ENCODE measurements around the gene CCDC158. TPM values are rescaled to one million over a fixed set of nuclear protein-coding genes. Genes with fewer than 3 reads are reported as not detected.

Gene CCDC158
- total RNA-seq, result 6.7 and 6.9 TPM in 2 replicates

DNA sequence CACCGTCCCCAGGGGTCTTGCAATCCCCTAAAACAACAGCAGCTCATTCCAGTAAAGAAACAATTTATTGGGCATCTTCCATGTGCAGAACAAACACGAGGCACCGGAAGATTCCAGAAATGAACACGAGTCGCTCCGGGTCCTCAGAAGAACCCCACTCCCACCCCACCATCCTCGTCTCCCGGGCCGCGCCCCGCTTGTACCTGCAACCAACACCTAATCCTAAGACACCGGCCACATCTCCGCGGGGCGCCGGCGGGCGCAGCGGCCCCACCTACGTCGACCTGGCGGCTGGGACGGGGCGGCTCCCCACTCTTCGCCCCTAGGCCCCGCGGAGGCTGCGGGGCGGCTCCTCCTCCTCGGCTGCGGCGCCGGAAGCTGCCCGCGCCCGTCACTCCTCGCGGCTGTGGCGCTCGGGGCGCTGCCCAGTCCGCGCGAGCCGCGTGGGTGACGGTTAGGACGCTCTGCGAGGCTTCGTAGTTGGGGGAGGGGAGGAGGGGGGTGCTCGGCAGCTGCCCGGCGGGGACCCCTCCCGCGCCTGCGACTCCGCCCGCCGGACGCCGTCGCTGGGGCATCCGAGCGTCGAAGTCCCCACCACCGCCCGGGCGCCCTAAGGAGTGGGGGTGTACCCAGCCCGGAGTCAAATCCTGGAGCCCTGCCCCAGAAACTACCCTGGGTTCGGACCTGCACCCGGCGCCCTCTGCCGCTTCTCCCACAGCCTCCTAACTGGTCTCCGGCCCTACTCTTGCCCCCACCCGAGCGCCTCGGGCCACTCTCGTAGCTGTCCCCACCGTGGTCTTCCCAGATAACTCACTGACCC lies at the start of gene CCDC158:
CCDC158 (minus strand) TSS at position 380 of the 820 bp plus-strand sequence. CDS start 17,934 bp downstream, outside the sequence.

DNA sequence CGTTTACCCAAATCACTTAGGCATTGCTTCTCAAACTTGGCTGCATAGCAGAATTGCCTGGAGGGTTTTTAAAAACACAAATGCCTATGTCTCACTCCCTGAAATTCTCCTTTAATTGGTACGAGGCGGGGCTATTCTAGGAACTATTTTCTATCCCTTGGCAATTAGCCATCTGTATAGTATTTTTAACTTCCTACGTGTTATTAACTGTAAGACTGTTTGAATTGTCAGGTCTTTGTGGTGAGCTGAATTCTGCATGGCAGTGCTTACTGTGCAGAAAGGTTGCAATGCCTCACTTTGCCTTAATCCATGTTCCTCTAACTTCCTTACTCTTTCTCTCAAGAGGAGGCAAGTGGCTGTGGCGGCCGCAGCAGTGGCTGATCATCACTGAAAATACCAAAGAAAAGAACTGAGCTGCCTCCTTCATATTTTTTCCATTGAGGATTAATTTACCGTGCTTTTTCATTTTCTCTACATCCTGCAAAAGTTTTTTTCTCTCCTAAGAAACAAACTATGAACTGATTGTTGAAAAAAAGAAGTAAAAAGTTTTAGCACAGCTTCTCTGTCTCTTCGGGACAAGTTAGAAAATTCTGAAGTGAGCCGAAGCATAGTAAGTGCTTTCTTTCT lies 14.1 kb upstream of the CCDC158 start, which contains the start of gene SHROOM3:
SHROOM3 (plus strand) TSS at position 329 of the 627 bp plus-strand sequence. CDS start 824 bp downstream, outside the sequence.

DNA sequence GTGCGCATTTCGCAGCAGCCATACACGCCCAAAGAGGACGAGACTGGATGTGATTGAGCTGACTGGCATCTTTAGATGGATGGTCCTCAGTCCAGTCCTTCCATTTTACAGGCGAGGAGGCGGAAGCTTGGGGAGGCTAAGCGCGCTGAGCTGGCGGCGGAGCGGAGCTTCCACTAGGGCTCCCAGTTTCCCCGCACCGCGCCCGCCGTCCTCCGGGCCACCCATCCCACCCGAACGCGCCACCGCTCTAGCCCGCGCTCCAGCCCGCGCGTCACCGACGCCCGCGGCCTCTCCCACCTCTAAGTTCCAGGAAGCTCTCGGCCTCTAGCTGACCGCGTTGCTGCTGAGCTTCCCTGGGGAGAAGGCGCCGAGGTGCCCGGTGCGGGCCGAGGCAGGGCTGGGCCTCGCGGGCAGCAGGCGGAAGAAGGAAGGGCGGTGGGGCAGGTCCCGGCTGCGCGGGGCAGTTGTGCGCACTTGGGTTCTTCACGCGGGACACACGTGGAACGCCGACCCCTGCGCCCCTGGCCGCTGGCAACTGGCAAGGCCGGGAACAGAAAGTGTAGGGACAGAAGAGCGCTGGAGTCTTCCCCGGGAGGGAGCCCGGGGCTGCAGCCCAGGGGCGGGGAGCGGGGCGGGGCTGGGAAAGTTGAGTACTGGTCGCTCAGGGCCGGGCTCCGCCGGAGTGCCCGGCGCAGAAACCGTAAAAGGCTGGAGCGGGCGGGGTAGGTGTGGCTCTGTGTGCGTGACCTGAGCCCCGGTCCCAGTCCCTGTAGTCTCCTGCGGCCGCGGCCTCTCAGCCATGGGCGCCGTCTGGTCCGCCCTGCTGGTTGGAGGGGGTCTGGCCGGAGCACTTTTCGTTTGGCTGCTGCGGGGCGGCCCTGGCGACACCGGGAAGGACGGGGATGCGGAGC lies 114.7 kb downstream of the CCDC158 start, which contains the start of gene STBD1:
STBD1 (plus strand) TSS at position 763 of the 911 bp plus-strand sequence; CDS start at position 800, 37 bp downstream.

Small RNA genes lying within 50 kb of the gene (small RNA-seq; reads per million reads assigned to genes)
- gene RF00278 (not detected), gene RNU6-1000P (not detected)

Other genes starting within 250 kb of the CCDC158 start
- 299 and 305 TPM in 2 replicates for gene SCARB2, start 207.3 kb downstream of the CCDC158 start, total RNA-seq
- gene FAM47E, start 169.4 kb downstream of the CCDC158 start, total RNA-seq, result 5.1 and 6.1 TPM in 2 replicates
- 10.3 TPM in 2 replicates for gene STBD1, start 114.4 kb downstream of the CCDC158 start, total RNA-seq
- 18.3 and 18.4 TPM in 2 replicates for gene SHROOM3, start 14.1 kb upstream of the CCDC158 start, total RNA-seq